HepG2 (cell line): ENCODE data around the gene CIB2. TPM values are rescaled to one million over a fixed set of nuclear protein-coding genes. Genes with fewer than 3 reads are reported as not detected.

Source experiments
- BORCS8-MEF2B ChIP-seq: sonication (generic); formaldehyde crosslinking; IDR thresholded peaks from 2 replicates; pipeline ENCODE4 v1.8.0; 2022; ENCODE audit warnings: mild to moderate bottlenecking, missing genetic modification reagents
- DMAP1 ChIP-seq: IDR thresholded peaks from 2 replicates; pipeline ENCODE4 v1.6.1; 2016
- GABPB1 ChIP-seq: IDR thresholded peaks from 2 replicates; pipeline ENCODE4 v1.6.1; 2016; ENCODE audit warnings: mild to moderate bottlenecking, missing genetic modification reagents, moderate library complexity, missing compliant biosample characterization
- HNRNPK ChIP-seq: fragments of 200-400 bp; formaldehyde crosslinking; IDR thresholded peaks from 2 replicates; pipeline ENCODE4 v1.6.1; 2018; ENCODE audit warnings: low read length, low read depth, moderate library complexity, mild to moderate bottlenecking; ENCODE audit not compliant: poor library complexity, severe bottlenecking
- POLR2A ChIP-seq, 2 experiments: IDR thresholded peaks; 2 replicates each; pipeline ENCODE4 v1.6.1; 2011; ENCODE audit warnings: low read depth in 2 of 2, low read length in 2 of 2, mild to moderate bottlenecking in 1 of 2, moderate library complexity in 1 of 2; ENCODE audit not compliant: insufficient read depth in 1 of 2
- RBFOX2 ChIP-seq: fragments of 200-400 bp; formaldehyde crosslinking; IDR thresholded peaks from 2 replicates; pipeline ENCODE4 v1.6.1; 2017; ENCODE audit warnings: low read depth, mild to moderate bottlenecking, low read length
- SRSF1 ChIP-seq: fragments of 200-400 bp; formaldehyde crosslinking; optimal IDR thresholded peaks from 2 replicates; pipeline ENCODE3; 2017; ENCODE audit warnings: mild to moderate bottlenecking, low read depth, low read length, moderate library complexity
- TAF1 ChIP-seq: sonication (generic); formaldehyde crosslinking; IDR thresholded peaks from 2 replicates; pipeline ENCODE4 v1.4.0; 2020; ENCODE audit warnings: missing genetic modification reagents
- TMF1 ChIP-seq: sonication (generic); formaldehyde crosslinking; IDR thresholded peaks from 2 replicates; pipeline ENCODE4 v1.8.1; 2022; ENCODE audit warnings: low read depth, missing genetic modification reagents
- ZBTB7B ChIP-seq: sonication (generic); formaldehyde crosslinking; IDR thresholded peaks from 2 replicates; pipeline ENCODE4 v1.4.0; 2020; ENCODE audit warnings: missing genetic modification reagents
- ZFY ChIP-seq: sonication (generic); formaldehyde crosslinking; IDR thresholded peaks from 2 replicates; pipeline ENCODE4 v1.4.0; 2020; ENCODE audit warnings: missing genetic modification reagents
- polyA plus RNA-seq, 8 experiments: library from polyadenylated mRNA; depleted of rRNA in 3 of 8; stranded (reverse) in 7 of 8; unstranded in 1 of 8; fragments of >200 nt; fragmentation: Illumina TruSeq in 4 of 8; extraction: Trizol in 4 of 8; gene quantifications; 2 replicates each; pipeline versions ENCODE4 v1.2.1 to v1.2.3, GENCODE V29; 2011 to 2016; ENCODE audit warnings: low read depth in 4 of 8, missing spikeins in 1 of 8, mixed read lengths in 1 of 8; ENCODE audit not compliant: insufficient read depth in 1 of 8
- total RNA-seq, 5 experiments: library from RNA; depleted of rRNA; stranded (reverse); fragments of >200 nt; fragmentation: Illumina TruSeq; extraction: Trizol; gene quantifications; 2 replicates each; pipeline ENCODE4 v1.2.3, GENCODE V29; 2016; ENCODE audit warnings: low read depth in 1 of 5
- TF ChIP-seq, protein P1 (sequence below): sonication (generic); formaldehyde crosslinking; IDR thresholded peaks from 2 replicates; pipeline ENCODE4 v1.4.0; 2020; ENCODE audit warnings: missing genetic modification reagents
- TF ChIP-seq, protein P2 (sequence below): sonication (generic); formaldehyde crosslinking; IDR thresholded peaks from 2 replicates; pipeline ENCODE4 v1.4.0; 2020; ENCODE audit warnings: missing genetic modification reagents
- TF ChIP-seq, protein P3 (sequence below): sonication (generic); formaldehyde crosslinking; conservative IDR thresholded peaks from 2 replicates; pipeline ENCODE4 v1.5.0; 2020; ENCODE audit warnings: missing genetic modification reagents
- TF ChIP-seq, protein P4 (sequence below): sonication (generic); formaldehyde crosslinking; IDR thresholded peaks from 2 replicates; pipeline ENCODE4 v1.5.0; 2020; ENCODE audit warnings: mild to moderate bottlenecking, missing genetic modification reagents
- TF ChIP-seq, protein P5 (sequence below): sonication (generic); formaldehyde crosslinking; IDR thresholded peaks from 2 replicates; pipeline ENCODE4 v1.5.1; 2020; ENCODE audit warnings: mild to moderate bottlenecking, missing genetic modification reagents, moderate library complexity

Gene CIB2
- total and polyA plus RNA-seq, 2 of the 13 experiments (the other 11 are each of a cell fraction or from before 2014, with no cell fraction given): 1.4 to 1.5 TPM

DNA sequence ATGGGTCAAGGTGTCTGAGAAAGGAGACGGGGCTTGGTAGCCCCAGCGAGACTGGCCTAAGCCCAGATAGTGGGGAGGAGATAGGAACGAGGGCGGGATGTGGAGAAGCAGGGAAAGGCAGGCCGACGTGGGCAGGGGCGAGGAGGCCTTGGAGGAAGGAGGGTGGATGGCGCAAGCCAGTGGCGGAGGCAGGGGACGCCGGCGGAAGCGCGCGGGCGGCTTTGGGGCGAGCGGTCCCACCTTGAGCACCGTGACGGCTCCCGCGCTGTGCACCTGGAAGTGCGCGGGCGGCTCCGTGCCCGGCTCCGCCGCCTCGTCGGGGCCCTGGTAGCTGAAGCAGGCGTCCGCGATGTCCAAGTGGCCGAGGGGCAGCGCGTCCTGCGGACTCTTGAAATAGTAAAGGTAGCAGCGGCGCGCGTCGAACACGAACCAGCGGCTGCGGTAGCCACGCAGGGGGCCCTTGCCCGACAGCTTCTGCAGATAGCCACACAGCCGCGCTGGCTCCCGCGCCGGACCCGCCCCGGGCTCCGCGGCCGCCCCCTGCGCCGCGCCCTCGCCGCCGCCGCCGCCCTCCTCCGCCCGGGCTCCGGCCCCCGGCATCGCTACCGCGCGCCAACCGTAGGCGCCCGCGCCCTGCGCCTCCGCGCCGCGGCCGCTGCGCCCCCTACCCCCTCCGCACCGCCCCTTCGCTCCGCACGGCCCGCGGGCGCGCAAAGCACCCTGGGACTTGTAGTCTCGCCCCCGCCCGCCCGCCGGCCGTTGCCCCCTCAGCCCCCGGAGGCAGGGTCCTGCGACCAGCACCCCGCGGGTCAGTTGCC is 54.0 kb downstream of the CIB2 start, which contains the start of gene TBC1D2B (continued):
- TF ChIP-seq, protein P1, sequence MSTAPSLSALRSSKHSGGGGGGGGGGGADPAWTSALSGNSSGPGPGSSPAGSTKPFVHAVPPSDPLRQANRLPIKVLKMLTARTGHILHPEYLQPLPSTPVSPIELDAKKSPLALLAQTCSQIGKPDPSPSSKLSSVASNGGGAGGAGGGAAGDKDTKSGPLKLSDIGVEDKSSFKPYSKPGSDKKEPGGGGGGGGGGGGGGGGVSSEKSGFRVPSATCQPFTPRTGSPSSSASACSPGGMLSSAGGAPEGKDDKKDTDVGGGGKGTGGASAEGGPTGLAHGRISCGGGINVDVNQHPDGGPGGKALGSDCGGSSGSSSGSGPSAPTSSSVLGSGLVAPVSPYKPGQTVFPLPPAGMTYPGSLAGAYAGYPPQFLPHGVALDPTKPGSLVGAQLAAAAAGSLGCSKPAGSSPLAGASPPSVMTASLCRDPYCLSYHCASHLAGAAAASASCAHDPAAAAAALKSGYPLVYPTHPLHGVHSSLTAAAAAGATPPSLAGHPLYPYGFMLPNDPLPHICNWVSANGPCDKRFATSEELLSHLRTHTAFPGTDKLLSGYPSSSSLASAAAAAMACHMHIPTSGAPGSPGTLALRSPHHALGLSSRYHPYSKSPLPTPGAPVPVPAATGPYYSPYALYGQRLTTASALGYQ: no peak
- no peak for TF ChIP-seq BORCS8-MEF2B (CRISPR knock-in tag)
- TF ChIP-seq, protein P2, sequence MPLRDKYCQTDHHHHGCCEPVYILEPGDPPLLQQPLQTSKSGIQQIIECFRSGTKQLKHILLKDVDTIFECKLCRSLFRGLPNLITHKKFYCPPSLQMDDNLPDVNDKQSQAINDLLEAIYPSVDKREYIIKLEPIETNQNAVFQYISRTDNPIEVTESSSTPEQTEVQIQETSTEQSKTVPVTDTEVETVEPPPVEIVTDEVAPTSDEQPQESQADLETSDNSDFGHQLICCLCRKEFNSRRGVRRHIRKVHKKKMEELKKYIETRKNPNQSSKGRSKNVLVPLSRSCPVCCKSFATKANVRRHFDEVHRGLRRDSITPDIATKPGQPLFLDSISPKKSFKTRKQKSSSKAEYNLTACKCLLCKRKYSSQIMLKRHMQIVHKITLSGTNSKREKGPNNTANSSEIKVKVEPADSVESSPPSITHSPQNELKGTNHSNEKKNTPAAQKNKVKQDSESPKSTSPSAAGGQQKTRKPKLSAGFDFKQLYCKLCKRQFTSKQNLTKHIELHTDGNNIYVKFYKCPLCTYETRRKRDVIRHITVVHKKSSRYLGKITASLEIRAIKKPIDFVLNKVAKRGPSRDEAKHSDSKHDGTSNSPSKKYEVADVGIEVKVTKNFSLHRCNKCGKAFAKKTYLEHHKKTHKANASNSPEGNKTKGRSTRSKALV (CRISPR knock-in tag): peak; percentile 86
- TF ChIP-seq TMF1 (CRISPR knock-in tag): peak; percentile 68; the same call in 1 of the 2 replicates
- peak; percentile 15 for TF ChIP-seq SRSF1
- TF ChIP-seq RBFOX2: 0 out of 2 replicates have a peak, but pooled peaks have one; percentile 52
- TF ChIP-seq, protein P3, sequence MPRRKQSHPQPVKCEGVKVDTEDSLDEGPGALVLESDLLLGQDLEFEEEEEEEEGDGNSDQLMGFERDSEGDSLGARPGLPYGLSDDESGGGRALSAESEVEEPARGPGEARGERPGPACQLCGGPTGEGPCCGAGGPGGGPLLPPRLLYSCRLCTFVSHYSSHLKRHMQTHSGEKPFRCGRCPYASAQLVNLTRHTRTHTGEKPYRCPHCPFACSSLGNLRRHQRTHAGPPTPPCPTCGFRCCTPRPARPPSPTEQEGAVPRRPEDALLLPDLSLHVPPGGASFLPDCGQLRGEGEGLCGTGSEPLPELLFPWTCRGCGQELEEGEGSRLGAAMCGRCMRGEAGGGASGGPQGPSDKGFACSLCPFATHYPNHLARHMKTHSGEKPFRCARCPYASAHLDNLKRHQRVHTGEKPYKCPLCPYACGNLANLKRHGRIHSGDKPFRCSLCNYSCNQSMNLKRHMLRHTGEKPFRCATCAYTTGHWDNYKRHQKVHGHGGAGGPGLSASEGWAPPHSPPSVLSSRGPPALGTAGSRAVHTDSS: no peak
- TF ChIP-seq TAF1 (CRISPR knock-in tag): peak; percentile 43; the same call in 1 of the 2 replicates
- TF ChIP-seq, protein P4, sequence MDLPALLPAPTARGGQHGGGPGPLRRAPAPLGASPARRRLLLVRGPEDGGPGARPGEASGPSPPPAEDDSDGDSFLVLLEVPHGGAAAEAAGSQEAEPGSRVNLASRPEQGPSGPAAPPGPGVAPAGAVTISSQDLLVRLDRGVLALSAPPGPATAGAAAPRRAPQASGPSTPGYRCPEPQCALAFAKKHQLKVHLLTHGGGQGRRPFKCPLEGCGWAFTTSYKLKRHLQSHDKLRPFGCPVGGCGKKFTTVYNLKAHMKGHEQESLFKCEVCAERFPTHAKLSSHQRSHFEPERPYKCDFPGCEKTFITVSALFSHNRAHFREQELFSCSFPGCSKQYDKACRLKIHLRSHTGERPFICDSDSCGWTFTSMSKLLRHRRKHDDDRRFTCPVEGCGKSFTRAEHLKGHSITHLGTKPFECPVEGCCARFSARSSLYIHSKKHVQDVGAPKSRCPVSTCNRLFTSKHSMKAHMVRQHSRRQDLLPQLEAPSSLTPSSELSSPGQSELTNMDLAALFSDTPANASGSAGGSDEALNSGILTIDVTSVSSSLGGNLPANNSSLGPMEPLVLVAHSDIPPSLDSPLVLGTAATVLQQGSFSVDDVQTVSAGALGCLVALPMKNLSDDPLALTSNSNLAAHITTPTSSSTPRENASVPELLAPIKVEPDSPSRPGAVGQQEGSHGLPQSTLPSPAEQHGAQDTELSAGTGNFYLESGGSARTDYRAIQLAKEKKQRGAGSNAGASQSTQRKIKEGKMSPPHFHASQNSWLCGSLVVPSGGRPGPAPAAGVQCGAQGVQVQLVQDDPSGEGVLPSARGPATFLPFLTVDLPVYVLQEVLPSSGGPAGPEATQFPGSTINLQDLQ (CRISPR knock-in tag): no peak
- peak in 1 of 2 experiments; percentile 54; a peak in 1 of 4 replicates for TF ChIP-seq POLR2A (IDR thresholded peaks at IDR 0.05; ENCODE audit: insufficient read depth in 1 of 2, low read depth in 2 of 2, low read length in 2 of 2)
- peak; percentile 74 for TF ChIP-seq ZFY (CRISPR knock-in tag)
- TF ChIP-seq GABPB1 (CRISPR knock-in tag): peak; percentile 75
- TF ChIP-seq HNRNPK: peak; percentile 26
- TF ChIP-seq DMAP1: peak; percentile 33; the same call in 1 of the 2 replicates
- TF ChIP-seq, protein P5, sequence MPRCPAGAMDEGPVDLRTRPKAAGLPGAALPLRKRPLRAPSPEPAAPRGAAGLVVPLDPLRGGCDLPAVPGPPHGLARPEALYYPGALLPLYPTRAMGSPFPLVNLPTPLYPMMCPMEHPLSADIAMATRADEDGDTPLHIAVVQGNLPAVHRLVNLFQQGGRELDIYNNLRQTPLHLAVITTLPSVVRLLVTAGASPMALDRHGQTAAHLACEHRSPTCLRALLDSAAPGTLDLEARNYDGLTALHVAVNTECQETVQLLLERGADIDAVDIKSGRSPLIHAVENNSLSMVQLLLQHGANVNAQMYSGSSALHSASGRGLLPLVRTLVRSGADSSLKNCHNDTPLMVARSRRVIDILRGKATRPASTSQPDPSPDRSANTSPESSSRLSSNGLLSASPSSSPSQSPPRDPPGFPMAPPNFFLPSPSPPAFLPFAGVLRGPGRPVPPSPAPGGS: peak; percentile 25; the same call in 1 of the 2 replicates
- 0 out of 2 replicates have a peak, but pooled peaks have one; percentile 28 for TF ChIP-seq ZBTB7B
